Iris pigment epithelial cell (primary cell): ENCODE data around the gene CRHR2.
"Not testable (repeated sequence)": the region's sequence is repeated elsewhere in the genome, so short reads cannot be mapped to it uniquely, and the experiment has no call there.

Experiments
- DNase-seq: peaks from one replicate; pipeline ENCODE4 v3.0.0-alpha.2; 2011; ENCODE audit warnings: low read depth

Gene CRHR2

DNA sequence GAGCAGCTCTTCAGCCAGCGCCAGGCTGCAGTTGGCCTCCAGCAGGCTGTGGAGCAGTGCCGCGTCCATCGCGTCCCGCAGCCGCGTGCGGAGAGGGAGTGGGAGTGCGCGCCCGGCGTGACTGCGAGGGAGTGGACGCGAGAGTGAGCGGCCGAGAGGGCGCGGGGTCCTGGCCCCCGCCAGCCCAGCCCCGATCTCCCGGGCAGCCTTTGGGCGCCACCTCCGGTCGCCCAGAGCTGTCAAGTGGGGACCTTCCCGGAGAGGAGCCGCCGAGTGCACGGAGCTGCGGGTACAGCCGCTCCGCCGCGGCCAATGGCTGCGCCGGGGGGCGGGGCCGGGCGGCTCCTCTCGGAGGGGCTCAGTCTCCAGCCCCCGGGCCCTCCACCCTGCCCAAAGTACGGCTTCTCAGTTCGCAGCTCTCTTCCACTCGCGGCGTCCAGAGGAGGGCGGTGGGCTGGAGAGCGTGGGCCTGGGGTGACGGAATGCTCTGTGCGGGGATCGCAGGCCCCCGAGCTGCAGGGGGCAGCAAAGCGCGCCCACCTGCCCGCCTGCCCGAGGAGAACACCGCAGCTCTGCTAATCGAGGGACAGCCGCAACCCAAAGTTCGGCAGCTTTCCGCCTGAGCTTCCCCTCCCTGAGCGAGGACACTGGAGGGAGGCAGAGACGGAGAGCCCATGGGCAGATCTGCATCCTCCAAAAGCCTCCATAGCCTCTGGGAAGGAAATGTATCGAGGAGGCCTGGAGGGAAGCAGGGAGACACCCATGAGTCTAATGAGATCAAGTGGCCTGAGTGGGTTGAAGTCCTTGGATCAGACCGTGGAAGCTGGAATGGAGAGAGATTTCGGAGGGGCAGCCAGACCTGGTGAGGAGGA lies at the start of gene CRHR2:
Gene CRHR2, minus strand, starts transcription at position 245 of the 872 bp plus-strand sequence. Its CDS starts 176 bp downstream, at position 69.
- no peak for DNase-seq

DNA sequence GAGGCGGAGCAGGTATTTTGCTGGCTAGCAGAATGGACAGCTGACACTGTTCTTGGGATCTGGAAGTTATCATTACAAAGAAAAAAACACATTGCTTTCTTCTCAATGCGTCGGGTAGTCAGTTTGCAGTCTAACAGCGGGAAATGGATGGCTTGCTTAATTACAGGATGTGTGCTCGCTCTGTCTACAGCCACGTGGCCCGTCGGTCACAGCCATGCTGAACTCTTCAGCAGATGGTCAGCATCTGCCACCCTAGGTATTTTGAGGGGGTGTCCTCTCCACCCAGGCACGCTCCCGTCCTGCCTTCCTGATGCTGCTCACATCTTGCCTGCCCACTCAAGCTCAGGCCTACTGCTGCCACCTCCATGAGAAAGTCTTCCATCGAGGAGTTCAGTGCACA lies 49.3 kb upstream of the CRHR2 start:
- no peak for DNase-seq

DNA sequence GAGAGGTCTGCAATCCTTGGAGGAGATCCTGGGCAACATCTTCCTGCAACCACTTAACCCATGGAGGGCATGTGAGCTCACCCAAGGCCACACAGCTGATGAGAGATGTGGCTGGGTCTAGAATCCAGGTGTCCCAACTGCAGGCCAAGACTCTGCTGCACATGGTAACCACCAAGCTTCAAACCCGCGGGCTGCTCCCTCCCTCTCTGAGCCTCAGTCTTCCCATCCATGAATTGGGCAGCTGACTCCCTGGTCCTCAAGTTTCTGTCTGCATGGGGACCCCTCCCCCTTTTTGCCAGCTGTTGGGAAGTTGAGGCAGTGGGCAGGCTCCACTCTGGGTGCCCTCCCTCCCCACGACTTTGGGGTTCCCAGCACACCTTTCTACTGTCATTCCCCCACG lies 48.7 kb upstream of the CRHR2 start:
- no peak for DNase-seq

DNA sequence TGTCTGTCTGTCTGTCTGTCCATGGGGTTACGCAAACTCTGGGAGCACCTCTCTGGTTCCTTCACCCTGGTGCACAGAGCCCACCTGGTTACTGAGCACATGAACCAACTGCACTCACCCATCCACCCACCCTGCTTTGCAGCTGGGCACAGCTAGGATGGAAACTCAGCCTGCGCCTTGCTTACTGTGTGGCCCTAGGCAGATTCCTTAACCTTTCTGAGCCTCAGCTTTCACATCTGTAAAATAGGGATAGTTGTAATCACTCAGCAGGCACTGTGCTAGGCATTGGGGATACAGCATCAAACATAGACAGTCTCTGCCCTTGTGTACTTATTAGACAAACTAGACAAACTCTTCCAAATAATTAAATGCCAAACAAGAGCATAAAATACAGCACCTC lies 47.8 kb upstream of the CRHR2 start:
- DNase-seq, result no peak

DNA sequence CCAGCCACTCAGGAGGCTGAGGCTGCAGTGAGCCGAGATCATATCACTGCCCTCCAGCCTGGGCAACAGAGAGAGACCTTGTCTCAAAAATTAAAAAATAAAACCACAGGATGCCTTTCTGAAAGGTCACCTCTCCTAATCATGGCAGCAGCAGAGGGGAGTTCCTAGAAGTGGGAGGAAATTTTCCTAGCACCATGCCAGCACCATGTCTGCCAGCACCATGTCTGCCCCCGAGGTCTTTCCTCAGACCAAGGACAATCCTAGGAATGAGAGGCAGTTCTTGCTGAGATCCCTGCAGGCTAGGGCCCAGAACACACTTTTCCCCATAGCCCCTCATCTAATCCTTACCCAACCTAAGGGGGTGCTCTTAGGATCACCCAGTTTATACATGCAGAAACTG lies 47.4 kb upstream of the CRHR2 start:
- DNase-seq, result no peak

DNA sequence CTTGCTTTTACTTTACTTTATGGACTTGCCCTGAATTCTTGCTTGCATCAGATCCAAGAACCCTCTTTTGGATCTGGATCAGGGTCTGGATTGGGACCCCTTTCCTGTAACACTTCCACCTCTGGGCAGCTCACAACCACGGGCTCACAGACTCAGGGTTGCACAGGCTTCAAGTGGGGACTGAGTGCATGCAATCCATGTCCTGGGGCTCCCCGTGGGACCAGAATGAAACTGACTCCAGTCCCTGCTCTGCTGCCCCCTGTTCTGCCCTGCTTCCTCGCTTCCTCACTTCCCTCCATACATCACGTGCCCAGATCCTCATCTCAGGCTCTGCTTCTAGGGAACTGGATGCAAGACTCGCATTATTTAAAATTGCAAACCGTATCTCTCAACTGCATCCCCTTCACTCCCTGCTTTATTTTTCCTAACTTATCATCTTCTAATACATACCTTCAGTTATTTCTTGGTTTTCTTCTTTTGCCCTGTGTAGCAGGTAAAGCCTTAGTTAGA lies 46.4 kb upstream of the CRHR2 start:
- no peak for DNase-seq

DNA sequence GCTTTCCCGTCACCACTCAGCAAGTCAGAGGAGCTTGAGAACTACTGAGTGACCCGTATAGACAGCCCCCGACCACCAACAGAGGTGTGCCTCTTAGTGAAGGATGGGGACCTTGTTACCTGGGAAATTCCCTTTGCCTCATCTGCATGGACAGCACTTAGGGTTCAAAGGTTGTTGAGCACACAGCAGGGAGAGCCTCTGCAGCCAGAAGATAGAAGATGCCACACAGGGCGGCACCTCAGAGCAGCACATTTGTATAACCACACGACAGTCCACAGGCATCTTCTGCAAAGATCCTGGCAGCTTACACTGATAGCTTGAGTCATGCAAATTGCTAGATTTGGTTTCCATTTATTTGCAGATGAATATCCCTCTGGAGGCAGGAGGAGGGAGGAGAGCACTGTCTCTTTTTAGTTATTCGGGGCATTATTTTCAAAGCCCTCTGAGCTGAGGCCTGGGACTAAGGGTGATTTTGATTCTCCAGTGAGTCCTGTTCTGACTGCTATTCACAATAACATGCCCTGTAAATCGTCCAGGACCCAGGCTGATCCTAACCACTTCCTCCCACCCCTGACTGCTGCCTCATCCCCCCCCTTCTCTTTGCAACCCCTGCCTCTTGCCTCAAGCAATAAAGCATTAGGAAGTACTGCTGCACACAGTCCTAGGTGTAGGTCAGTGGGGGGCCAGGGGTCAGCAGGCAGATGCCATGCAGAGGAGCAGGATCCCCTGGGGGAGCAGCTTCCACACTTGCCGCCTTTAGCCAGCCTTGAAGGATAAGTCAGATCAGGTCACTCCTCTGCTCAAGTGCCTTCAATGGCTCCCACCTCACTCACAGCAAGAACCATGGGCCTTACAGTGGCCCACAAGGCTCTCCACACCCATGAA lies 45.0 kb upstream of the CRHR2 start:
- peak; percentile 14 for DNase-seq

DNA sequence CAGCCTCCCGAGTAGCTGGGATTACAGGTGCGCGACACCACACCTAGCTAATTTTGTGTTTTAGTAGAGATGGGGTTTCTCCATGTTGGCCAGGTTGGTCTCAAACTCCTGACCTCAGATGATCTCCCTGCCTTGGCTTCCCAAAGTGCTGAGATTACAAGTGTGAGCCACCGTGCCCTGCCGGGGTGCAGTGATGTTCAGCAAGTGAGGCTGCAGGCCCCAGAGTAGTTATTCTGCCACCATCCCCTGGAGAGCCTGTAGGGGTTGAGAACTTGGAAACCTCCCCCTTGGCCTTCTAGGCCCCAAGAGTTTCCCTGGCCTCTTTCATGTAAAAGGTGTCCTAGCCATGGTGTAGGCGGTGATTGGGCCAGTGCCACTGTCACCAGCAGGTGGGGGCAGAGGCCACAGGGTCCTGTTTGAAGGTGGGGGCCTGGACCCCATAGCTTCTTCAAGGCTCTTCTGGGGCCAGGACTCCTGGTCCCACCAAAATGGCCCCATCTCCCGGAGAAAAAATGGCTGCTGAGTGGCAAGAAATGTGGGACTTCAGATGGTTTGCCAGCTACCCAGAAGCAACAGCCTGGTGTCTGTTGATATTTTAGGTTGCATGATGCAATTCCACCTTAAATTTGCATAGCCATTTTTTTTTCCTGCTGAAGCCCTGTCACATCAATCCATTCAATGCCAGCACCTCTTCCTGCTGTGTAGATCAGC lies 44.2 kb upstream of the CRHR2 start:
- no peak for DNase-seq

DNA sequence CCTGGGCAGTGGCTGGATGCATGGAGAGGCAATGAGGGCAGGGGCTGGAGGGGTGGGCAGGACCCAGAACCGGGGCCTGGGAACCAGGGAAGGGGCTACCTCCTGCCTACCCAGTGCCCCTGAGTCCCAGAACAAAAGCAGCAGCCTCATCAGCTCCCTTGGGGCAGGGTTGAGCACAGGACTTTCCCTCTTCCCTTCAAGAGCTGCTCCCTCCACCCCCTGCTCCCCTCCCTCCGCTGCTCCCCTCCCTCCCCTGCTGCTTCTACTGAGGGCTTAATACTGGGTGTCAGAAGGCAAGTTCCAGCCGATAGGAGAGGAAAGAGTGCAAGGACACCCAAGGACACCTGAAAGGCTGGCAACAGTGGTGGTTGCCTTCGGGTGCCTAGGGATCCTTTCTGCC lies 41.5 kb upstream of the CRHR2 start:
- no peak for DNase-seq

DNA sequence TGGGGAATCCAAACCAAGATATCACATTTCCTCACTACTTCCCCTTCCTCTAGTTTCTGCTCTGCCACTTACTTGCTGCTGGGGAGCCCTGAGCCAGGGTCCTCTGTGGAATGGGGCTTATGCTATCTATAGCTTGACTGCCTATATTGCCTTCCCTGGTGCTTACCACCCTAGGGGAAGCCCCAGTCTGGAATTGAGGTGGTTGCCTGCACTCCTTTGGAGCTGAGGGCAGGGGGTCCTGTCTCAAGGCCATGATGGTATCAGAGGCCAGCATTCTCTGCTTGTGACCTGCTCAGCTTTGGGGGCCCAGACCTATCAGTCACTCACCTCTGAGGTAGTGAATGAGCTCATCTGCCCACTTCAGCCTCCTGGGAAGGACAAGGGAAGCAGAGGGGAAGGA lies 40.4 kb upstream of the CRHR2 start:
- no peak for DNase-seq

DNA sequence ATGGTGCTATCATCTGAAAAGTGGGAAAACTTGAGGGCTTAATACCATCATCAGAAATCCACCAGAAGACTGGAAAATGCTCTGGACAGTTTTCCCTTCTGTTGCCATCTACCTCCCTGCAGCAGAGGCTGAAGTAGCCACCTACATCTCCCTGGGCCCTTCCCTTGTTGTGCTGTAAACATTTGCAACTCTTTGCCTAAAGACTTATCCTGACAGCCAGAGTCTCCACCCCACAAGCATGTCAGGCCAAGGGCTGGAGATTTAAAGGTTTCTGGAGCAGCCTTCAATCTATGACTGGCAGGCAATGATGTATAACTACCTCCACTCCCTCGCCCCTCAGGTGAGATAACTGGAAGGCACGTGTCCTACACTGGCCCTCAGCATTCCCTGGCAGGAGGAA lies 39.9 kb upstream of the CRHR2 start:
- DNase-seq, result no peak

DNA sequence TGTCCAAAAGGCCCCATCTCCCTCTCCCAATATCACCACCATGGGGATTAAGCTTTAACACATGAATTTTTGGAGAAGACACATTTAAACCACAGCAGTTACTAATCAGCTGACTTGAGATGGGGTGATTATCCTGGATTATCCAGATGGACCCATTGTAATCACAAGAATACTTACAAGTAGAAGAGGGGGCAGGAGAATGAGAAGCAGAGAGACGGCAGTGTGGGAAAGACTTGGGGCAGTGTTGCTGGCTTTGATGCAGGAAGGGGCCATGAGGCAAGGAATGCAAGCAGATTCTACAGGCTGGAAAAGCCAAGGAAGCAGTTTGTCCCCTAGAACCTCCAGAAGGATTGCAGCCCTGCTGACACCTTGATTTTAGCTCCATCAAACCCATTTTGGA lies 39.0 kb upstream of the CRHR2 start:
- DNase-seq, result no peak

DNA sequence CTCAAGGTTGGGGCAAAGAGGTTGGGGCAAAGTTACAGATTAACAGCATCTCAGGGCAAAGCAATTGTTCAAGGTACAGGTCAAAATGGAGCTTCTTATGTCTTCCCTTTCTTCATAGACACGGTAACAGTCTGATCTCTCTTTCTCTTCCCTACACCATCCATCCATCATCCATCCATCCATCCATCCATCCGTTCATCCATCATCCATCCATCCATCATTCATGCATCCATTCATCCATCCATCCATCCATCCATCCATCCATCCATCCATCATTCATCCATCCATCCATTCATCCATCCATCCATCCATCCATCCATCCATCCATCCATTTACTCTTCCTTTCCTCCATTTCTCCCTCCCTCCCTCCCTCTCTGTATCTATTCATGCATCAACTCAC lies 37.2 kb upstream of the CRHR2 start:
- not testable (repeated sequence) for DNase-seq

DNA sequence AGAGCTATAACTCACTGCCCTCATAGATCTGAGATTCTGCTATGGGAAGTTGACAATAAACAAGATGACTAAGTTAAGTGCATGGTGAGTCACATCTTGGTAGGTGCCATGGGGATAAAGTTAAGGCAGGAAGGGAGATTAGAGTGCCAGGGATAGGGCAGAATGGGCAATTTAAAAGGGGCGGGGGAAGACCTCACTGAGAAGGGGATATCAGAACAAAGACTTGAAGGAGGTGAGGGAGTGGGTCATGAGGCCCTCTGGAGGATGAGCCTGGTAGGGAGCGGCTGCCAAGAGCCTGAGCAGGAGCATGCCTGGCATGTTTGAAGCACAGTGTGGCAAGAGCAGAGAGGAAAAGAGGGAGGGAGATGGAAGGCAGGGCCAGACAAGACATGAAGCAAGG lies 34.9 kb upstream of the CRHR2 start:
- DNase-seq, result peak; percentile 3

DNA sequence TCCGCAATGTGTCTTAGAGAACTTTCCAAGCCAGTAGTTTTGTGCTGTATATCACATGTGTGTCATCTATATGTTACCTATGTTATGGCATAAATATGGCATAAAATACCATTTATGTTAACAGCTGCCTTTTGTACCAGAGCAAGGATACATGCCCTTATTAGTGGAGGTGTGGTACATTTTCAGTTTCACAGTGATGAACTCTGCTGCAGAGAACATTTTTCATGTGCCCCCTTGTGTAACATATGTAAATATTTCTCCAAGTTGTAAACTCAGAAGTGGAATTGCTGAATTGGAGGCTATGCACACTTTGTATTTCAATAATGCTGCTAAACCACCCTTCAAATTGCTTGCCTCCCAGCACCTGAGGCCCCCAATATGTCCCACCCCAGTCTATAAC lies 31.9 kb upstream of the CRHR2 start:
- no peak for DNase-seq

DNA sequence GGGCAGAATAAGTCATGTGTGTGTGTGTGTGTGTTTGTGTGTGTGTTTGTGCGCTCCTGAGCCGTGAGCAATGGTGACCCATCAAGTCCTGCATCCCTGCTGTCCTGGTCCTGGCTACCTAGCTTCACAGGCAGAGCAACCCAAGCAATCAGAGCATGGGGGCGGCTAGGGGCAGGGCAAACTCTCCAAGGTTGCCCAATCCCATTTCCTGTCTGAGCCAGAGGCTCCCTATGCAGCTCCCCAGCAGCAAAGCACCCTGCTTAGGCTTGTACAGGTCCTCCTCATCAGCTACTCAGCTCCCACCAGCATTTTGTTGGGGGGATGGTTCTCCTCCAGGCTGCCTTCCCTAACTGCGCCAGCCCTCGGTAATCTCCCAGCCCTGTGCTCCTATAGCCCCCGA lies 31.1 kb upstream of the CRHR2 start:
- peak; percentile 35 for DNase-seq

DNA sequence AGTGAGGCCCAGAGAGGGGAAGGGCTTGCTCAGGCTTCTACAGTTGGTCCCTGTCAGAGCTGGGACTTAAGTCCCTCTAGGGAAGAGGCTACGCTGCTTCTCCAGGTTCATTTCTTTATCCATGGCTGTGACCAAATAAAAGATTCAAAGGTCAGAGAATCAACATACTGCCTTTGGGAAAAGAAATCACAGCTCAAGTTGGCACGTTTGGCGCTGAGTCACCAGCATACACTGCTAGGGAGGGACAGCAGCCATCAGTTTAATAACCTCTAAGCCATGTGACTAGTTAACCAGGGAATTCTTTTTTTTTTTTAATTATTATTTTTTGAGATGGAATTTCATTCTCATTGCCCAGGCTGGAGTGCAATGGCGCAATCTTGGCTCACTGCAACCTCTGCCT lies 28.4 kb upstream of the CRHR2 start:
- DNase-seq, result no peak

DNA sequence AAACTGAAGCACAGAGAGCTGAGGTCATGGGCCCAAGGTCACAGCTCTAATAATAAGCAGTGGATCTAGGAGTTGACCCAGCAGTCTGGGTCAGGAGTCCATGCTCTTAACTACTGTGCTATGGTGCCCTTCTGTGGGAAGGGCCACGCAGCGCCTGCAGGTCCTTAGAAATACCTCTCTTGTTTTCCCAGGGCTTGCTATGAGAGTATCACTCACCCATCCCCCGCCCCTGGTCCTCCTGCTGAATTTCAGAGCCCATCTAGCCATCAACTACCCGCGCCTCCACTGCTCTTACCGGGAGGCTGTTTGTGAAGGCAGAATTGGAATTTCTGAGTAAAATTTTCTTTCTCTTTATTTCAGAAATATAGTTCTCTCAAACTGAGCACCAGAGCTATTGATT lies 27.3 kb upstream of the CRHR2 start:
- DNase-seq, result no peak

DNA sequence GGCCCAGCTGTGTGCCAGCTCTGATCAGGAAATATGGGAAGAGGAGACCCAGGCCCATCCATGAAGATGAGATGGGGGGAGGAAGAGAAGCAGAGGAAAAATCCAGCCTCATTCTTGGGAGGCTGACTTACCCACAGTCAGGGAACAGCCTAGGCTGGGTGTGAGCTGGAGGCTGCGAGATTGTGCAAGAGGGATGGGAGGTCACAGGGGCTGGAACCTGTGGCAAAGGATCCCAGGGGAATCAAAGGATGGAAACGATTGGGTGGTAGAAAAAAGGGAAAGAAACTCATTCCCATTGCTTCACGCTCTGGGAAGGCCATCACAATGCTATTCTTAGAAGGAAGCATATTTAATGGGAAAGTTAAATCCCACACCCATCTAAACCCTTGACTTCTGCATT lies 26.7 kb upstream of the CRHR2 start:
- DNase-seq, result no peak

DNA sequence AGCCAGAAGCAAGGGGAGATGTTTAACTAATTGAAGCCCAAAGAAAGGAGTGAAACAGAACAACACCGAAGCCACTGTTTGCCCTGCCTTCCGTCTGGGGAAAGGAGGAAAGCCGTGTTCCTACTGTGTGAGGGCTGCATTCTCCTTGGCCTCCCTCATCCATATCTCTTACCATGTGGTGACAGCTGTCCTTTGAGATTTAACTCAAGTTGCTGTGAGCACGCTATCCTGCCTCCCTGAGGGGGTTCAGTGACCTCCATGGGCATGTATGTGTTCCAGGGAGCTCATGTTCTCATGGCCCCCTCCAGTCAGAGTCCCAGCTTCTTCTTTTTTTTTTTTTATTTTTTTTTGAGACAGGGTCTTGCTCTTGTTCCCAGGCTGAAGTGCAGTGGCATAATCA lies 26.2 kb upstream of the CRHR2 start:
- no peak for DNase-seq

DNA sequence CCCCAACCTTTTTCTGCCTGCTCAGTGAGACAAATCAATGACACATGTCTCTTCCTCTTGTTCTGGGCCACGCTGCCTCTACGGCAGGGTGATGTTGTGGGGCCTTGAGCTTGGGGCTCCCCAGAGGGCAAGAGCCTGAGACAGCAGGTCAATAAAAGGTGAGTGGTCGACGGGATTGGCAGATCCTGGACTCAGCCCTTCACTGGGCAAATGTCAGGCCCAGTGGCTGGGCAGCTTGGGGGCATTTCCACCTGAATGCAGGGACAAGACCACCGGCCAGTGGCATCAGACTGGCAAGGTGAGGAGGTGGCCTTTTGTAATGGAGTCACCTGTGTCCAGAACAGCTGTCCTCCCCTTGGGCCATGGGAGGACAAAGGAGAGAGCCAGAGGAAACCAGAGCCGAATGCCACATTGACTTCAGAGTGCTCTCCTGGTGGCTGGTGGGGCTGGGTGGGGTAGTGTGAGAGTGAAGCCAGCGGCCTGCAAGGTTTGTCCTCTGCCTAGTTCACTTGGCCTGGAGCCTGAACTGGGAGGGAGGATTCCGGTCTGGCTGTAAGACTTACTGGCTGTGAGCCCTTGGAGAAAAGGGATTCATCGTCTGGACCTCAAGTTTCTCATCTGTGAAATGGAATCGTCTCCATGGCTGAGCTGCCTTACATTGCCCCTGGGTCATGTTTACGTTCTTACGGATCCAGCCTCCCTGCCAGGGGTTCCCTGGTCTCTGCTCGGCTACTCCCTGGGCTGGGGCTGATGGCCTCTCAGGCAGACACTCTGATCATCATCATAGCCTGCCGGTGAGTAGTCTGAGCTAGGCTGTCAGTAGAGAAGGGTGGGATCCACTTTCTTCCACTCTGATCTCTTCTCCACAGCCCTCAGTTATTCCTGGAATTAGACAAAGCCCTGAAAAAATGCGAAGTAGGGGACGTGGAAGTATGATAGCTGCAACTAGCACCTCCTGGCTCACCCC lies 25.4 kb upstream of the CRHR2 start:
- no peak for DNase-seq
